Adrenal gland (tissue), 12 donors: ENCODE measurements around the gene CAMTA1. TPM values are rescaled to one million over a fixed set of nuclear protein-coding genes. Genes with fewer than 3 reads are reported as not detected.

Source experiments
- DNase-seq, 7 donors: peaks; one replicate each; pipeline ENCODE4 v3.0.0-alpha.2; 2019 to 2020
- H3K27ac ChIP-seq, 5 donors: fragments of 200-600 bp; sonication (generic) in 4 of 5; 1 replicate in 3 of 5; 2 replicates in 2 of 5; pipeline versions ENCODE4 v1.5.1 to v1.8.0; 2016 to 2020; ENCODE audit warnings: mild to moderate bottlenecking in 1 of 5
- H3K27me3 ChIP-seq: fragments of 200-600 bp; 2 replicates; pipeline ENCODE4 v1.8.0; 2021
- H3K36me3 ChIP-seq, 2 donors: fragments of 200-600 bp; replicated peaks in 1 of 2; 1 replicate in 1 of 2; 2 replicates in 1 of 2; pipeline versions ENCODE4 v1.5.1 to v1.8.0; 2018 to 2022
- H3K4me1 ChIP-seq, 2 donors: fragments of 200-600 bp; replicated peaks in 1 of 2; 1 replicate in 1 of 2; 2 replicates in 1 of 2; pipeline versions ENCODE4 v1.5.1 to v1.8.0; 2018 to 2021
- H3K4me3 ChIP-seq, 4 donors: fragments of 200-600 bp; sonication (generic) in 3 of 4; one replicate each; pipeline ENCODE4 v1.5.1; 2016 to 2018
- H3K9me3 ChIP-seq, 3 donors: fragments of 200-600 bp; sonication (generic) in 1 of 3; replicated peaks in 1 of 3; 1 replicate in 2 of 3; 2 replicates in 1 of 3; pipeline versions ENCODE4 v1.5.1 to v1.8.0; 2016 to 2021
- CTCF ChIP-seq, 6 experiments: fragments of 450-650 bp in 4 of 6; fragments of 200-600 bp in 2 of 6; sonication (generic) in 1 of 6; IDR thresholded peaks; 1 replicate in 5 of 6; 2 replicates in 1 of 6; pipeline versions ENCODE4 v1.5.1 to v1.8.0; 2016 to 2021; ENCODE audit warnings: antibody characterized with exemption in 6 of 6, mild to moderate bottlenecking in 2 of 6, moderate library complexity in 1 of 6
- POLR2A ChIP-seq, 2 donors: fragments of 450-650 bp; IDR thresholded peaks; one replicate each; pipeline ENCODE4 v1.6.1; 2017; ENCODE audit warnings: antibody characterized with exemption in 2 of 2, mild to moderate bottlenecking in 2 of 2, moderate library complexity in 1 of 2
- WGBS, 4 donors: extraction: QIAGEN DNeasy Blood & Tissue Kit in 2 of 4; methylation state at CpG; one replicate each; pipeline versions ENCODE4 v1.1.5 to v1.1.7; 2013 to 2017; 5-methylcytosine and 5-hydroxymethylcytosine counted together
- intact Hi-C, 2 donors: fragments of 100-400 bp; cut with DNase I; formaldehyde crosslinking; loops; one replicate each; pipeline versions ENCODE4 v1.14.1 to v1.15.0; 2022 to 2023
- polyA plus RNA-seq, 3 donors: library from polyadenylated mRNA; stranded (reverse); fragments of 200-250 nt in 2 of 3; fragments of 350-450 nt in 1 of 3; fragmentation: Illumina TruSeq in 1 of 3; extraction: RNeasy Lipid Tissue Mini Kit (QIAGEN cat#74804) in 1 of 3; gene quantifications; one replicate each; pipeline ENCODE4 v1.2.3, GENCODE V29; 2013 to 2014
- total RNA-seq, 9 donors: library from RNA; depleted of rRNA in 4 of 9; stranded (reverse); fragments of >200 nt in 4 of 9; fragments of 120-200 nt in 1 of 9; fragmentation: NEBNext Ultra II Directional in 1 of 9; extraction: Animal tissue kit (Norgen Biotek cat#: 25700) in 1 of 9; gene quantifications; one replicate each; pipeline versions ENCODE4 v1.1.0 to v1.2.4, GENCODE V29; 2013 to 2023
- donor health status: healthy with polysubstance abuse.
- donor health status: Bipolar disorder and iron deficiency.
- donor health status: DM: yes; HTN: yes; CAD: no.
- donor health status: DM: no; HTN: no; CAD: no.
- donor health status: DM: no; HTN: no; CAD: no.
- donor health status: DM: yes; HTN: yes; CAD: no.

Gene CAMTA1
- total and polyA plus RNA-seq, 12 donors, result 62.9 to 141 (median 96.9) TPM

GRCh38 chr1:7519861-7520395 lies 734.7 kb downstream of the CAMTA1 start:
- no peak for DNase-seq
- Histone ChIP-seq H3K27me3 (no peaks in the 10 kb centered on the region), H3K4me1 (no peaks in the 10 kb centered on the region), H3K4me3 (no peak overlapping the region), H3K27ac (no peak overlapping the region), H3K9me3 (no peaks in the 10 kb centered on the region), H3K36me3 (no peaks in the 10 kb centered on the region)
- TF ChIP-seq POLR2A (IDR thresholded peaks at IDR 0.05), result no peak
- no peak for TF ChIP-seq CTCF (IDR thresholded peaks at IDR 0.05)
- intact Hi-C loops, result no loop called here
- WGBS, 4 donors, result 78 to 87% (median 83%) methylated on average over 6 to 9 of the region's 9 CpGs

DNA sequence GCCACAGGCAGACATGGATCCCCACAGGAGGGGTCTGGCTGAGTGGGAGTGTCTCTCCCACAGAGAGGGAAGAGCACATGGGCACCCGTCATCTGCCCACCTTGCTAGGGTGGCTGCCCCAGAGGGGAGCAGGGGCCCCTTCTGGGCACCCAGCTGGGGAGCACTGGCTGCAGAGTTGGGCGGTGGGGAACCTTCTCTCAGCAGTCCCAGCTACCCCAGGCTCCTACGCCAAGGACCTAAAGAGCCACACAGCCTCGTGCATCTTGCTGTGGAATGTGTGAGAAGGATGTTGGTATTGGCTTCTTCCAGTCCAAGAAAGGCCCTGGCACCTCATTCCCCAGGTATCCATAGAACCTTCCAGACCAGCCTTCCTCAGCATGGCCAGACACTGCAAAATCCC lies 735.2 kb downstream of the CAMTA1 start:
- intact Hi-C loops, result no loop called here
- H3K27me3 ChIP-seq, result no peaks in the 10 kb centered on the region
- H3K36me3 ChIP-seq, result no peaks in the 10 kb centered on the region
- DNase-seq, result no peak
- WGBS, 4 donors, result 70 to 91% (median 86%) methylated on average over 2 to 4 of the region's 4 CpGs
- H3K9me3 ChIP-seq, result no peaks in the 10 kb centered on the region
- H3K4me3 ChIP-seq, result no peak overlapping the region
- H3K27ac ChIP-seq, result no peak overlapping the region
- TF ChIP-seq POLR2A (IDR thresholded peaks at IDR 0.05) (no peak), CTCF (IDR thresholded peaks at IDR 0.05) (no peak)
- H3K4me1 ChIP-seq, result no peaks in the 10 kb centered on the region

GRCh38 chr1:7524341-7525337 lies 739.4 kb downstream of the CAMTA1 start:
- intact Hi-C loops, result no loop called here
- no peaks in the 10 kb centered on the region for H3K36me3 ChIP-seq
- DNase-seq, result no peak
- H3K4me3 ChIP-seq, result no peak overlapping the region
- no peak overlapping the region for H3K27ac ChIP-seq
- no peaks in the 10 kb centered on the region for H3K27me3 ChIP-seq
- TF ChIP-seq CTCF (IDR thresholded peaks at IDR 0.05), result no peak
- TF ChIP-seq POLR2A (IDR thresholded peaks at IDR 0.05), result no peak
- 83 to 91% (median 87%) methylated on average over 16 of the region's 16 CpGs for WGBS, 4 donors
- no peaks in the 10 kb centered on the region for H3K9me3 ChIP-seq
- no peaks in the 10 kb centered on the region for H3K4me1 ChIP-seq

GRCh38 chr1:7525338-7526063 lies 740.2 kb downstream of the CAMTA1 start:
- no peak overlapping the region for H3K4me3 ChIP-seq
- DNase-seq, result no peak
- H3K27me3 ChIP-seq, result no peaks in the 10 kb centered on the region
- TF ChIP-seq CTCF (IDR thresholded peaks at IDR 0.05) (no peak), POLR2A (IDR thresholded peaks at IDR 0.05) (no peak)
- H3K36me3 ChIP-seq, result no peaks in the 10 kb centered on the region
- no peaks in the 10 kb centered on the region for H3K9me3 ChIP-seq
- 79 to 93% (median 90%) methylated on average over 9 to 12 of the region's 12 CpGs for WGBS, 4 donors
- no peaks in the 10 kb centered on the region for H3K4me1 ChIP-seq
- intact Hi-C loops, result no loop called here
- H3K27ac ChIP-seq, result no peak overlapping the region
